ENCODE results near the gene ZCCHC17.

Gene ZCCHC17

GRCh38 chr1:31327381-31327780 is 30.5 kb downstream of the ZCCHC17 start:
- H3K9me3 ChIP-seq (ENCODE audit: insufficient read depth, low read length): no peaks in the 10 kb centered on the region
- no peaks in the 10 kb centered on the region for H3K4me1 ChIP-seq (ENCODE audit: insufficient read depth, insufficient read length)
- H3K27me3 ChIP-seq (ENCODE audit: insufficient read depth, insufficient read length): no peaks in the 10 kb centered on the region
- peaks cover 25% of the 10 kb centered on the region for H3K36me3 ChIP-seq (ENCODE audit: insufficient read depth, insufficient read length, low read length)
- TF ChIP-seq YY1 (IDR thresholded peaks at IDR 0.05; ENCODE audit: insufficient read depth, insufficient read length): no peak
- TF ChIP-seq SUZ12 (IDR thresholded peaks at IDR 0.05; ENCODE audit: extremely low read depth, insufficient read depth, insufficient read length): no peak
- no peak for TF ChIP-seq ZNF274 (IDR thresholded peaks at IDR 0.05; ENCODE audit: low read depth, low read length)
- no peak overlapping the region for H3K4me3 ChIP-seq (ENCODE audit: insufficient read length, low read depth)
- DNase-seq (ENCODE audit: low read depth, low spot score): no peak
- H3K9ac ChIP-seq (ENCODE audit: insufficient read length, low read depth): no peak overlapping the region

- no peaks in the 10 kb centered on the region for H3K27me3 ChIP-seq (ENCODE audit: insufficient read depth, insufficient read length)
- no peaks in the 10 kb centered on the region for H3K4me1 ChIP-seq (ENCODE audit: insufficient read depth, insufficient read length)
- peaks cover 39% of the 10 kb centered on the region for H3K36me3 ChIP-seq (ENCODE audit: insufficient read depth, insufficient read length, low read length)
- no peak for TF ChIP-seq SUZ12 (IDR thresholded peaks at IDR 0.05; ENCODE audit: extremely low read depth, insufficient read depth, insufficient read length)
- TF ChIP-seq YY1 (IDR thresholded peaks at IDR 0.05; ENCODE audit: insufficient read depth, insufficient read length): no peak
- TF ChIP-seq ZNF274 (IDR thresholded peaks at IDR 0.05; ENCODE audit: low read depth, low read length): no peak
- peak; percentile 8 for DNase-seq (ENCODE audit: low read depth, low spot score)
- H3K9me3 ChIP-seq (ENCODE audit: insufficient read depth, low read length): no peaks in the 10 kb centered on the region
- H3K4me3 ChIP-seq (ENCODE audit: insufficient read length, low read depth): no peak overlapping the region
- H3K9ac ChIP-seq (ENCODE audit: insufficient read length, low read depth): no peak overlapping the region
These were observed 38.2 kb downstream of the ZCCHC17 start for GRCh38 chr1:31335007-31335406.

GRCh38 chr1:31336687-31337467 is 40.0 kb downstream of the ZCCHC17 start:
- Histone ChIP-seq H3K4me1 (ENCODE audit: insufficient read depth, insufficient read length) (no peaks in the 10 kb centered on the region), H3K27me3 (ENCODE audit: insufficient read depth, insufficient read length) (no peaks in the 10 kb centered on the region), H3K9me3 (ENCODE audit: insufficient read depth, low read length) (no peaks in the 10 kb centered on the region), H3K4me3 (ENCODE audit: insufficient read length, low read depth) (no peak overlapping the region), H3K9ac (ENCODE audit: insufficient read length, low read depth) (no peak overlapping the region), H3K36me3 (ENCODE audit: insufficient read depth, insufficient read length, low read length) (peaks cover 34% of the 10 kb centered on the region)
- DNase-seq (ENCODE audit: low read depth, low spot score): no peak
- TF ChIP-seq YY1 (IDR thresholded peaks at IDR 0.05; ENCODE audit: insufficient read depth, insufficient read length): no peak
- no peak for TF ChIP-seq ZNF274 (IDR thresholded peaks at IDR 0.05; ENCODE audit: low read depth, low read length)
- TF ChIP-seq SUZ12 (IDR thresholded peaks at IDR 0.05; ENCODE audit: extremely low read depth, insufficient read depth, insufficient read length): no peak

GRCh38 chr1:31344503-31344902 is 47.7 kb downstream of the ZCCHC17 start:
- DNase-seq (ENCODE audit: low read depth, low spot score): no peak
- Histone ChIP-seq H3K9ac (ENCODE audit: insufficient read length, low read depth) (no peak overlapping the region), H3K4me3 (ENCODE audit: insufficient read length, low read depth) (no peak overlapping the region), H3K27me3 (ENCODE audit: insufficient read depth, insufficient read length) (no peaks in the 10 kb centered on the region), H3K9me3 (ENCODE audit: insufficient read depth, low read length) (no peaks in the 10 kb centered on the region), H3K4me1 (ENCODE audit: insufficient read depth, insufficient read length) (no peaks in the 10 kb centered on the region), H3K36me3 (ENCODE audit: insufficient read depth, insufficient read length, low read length) (peaks cover 40% of the 10 kb centered on the region)
- TF ChIP-seq YY1 (IDR thresholded peaks at IDR 0.05; ENCODE audit: insufficient read depth, insufficient read length): no peak
- no peak for TF ChIP-seq SUZ12 (IDR thresholded peaks at IDR 0.05; ENCODE audit: extremely low read depth, insufficient read depth, insufficient read length)
- no peak for TF ChIP-seq ZNF274 (IDR thresholded peaks at IDR 0.05; ENCODE audit: low read depth, low read length)

GRCh38 chr1:31345635-31346034 is 48.8 kb downstream of the ZCCHC17 start:
- Histone ChIP-seq H3K9me3 (ENCODE audit: insufficient read depth, low read length) (no peaks in the 10 kb centered on the region), H3K4me3 (ENCODE audit: insufficient read length, low read depth) (no peak overlapping the region), H3K9ac (ENCODE audit: insufficient read length, low read depth) (no peak overlapping the region), H3K36me3 (ENCODE audit: insufficient read depth, insufficient read length, low read length) (peaks cover 44% of the 10 kb centered on the region), H3K27me3 (ENCODE audit: insufficient read depth, insufficient read length) (no peaks in the 10 kb centered on the region), H3K4me1 (ENCODE audit: insufficient read depth, insufficient read length) (no peaks in the 10 kb centered on the region)
- no peak for DNase-seq (ENCODE audit: low read depth, low spot score)
- no peak for TF ChIP-seq YY1 (IDR thresholded peaks at IDR 0.05; ENCODE audit: insufficient read depth, insufficient read length)
- no peak for TF ChIP-seq ZNF274 (IDR thresholded peaks at IDR 0.05; ENCODE audit: low read depth, low read length)
- TF ChIP-seq SUZ12 (IDR thresholded peaks at IDR 0.05; ENCODE audit: extremely low read depth, insufficient read depth, insufficient read length): no peak

GRCh38 chr1:31346785-31347184 is 50.0 kb downstream of the ZCCHC17 start:
- peaks cover 54% of the 10 kb centered on the region for H3K36me3 ChIP-seq (ENCODE audit: insufficient read depth, insufficient read length, low read length)
- H3K4me1 ChIP-seq (ENCODE audit: insufficient read depth, insufficient read length): no peaks in the 10 kb centered on the region
- TF ChIP-seq ZNF274 (IDR thresholded peaks at IDR 0.05; ENCODE audit: low read depth, low read length) (no peak), SUZ12 (IDR thresholded peaks at IDR 0.05; ENCODE audit: extremely low read depth, insufficient read depth, insufficient read length) (no peak)
- H3K9me3 ChIP-seq (ENCODE audit: insufficient read depth, low read length): no peaks in the 10 kb centered on the region
- H3K4me3 ChIP-seq (ENCODE audit: insufficient read length, low read depth): no peak overlapping the region
- no peak overlapping the region for H3K9ac ChIP-seq (ENCODE audit: insufficient read length, low read depth)
- H3K27me3 ChIP-seq (ENCODE audit: insufficient read depth, insufficient read length): no peaks in the 10 kb centered on the region
- DNase-seq (ENCODE audit: low read depth, low spot score): no peak

- no peak for TF ChIP-seq ZNF274 (IDR thresholded peaks at IDR 0.05; ENCODE audit: low read depth, low read length)
- TF ChIP-seq SUZ12 (IDR thresholded peaks at IDR 0.05; ENCODE audit: extremely low read depth, insufficient read depth, insufficient read length): no peak
- TF ChIP-seq YY1 (IDR thresholded peaks at IDR 0.05; ENCODE audit: insufficient read depth, insufficient read length): no peak
- no peaks in the 10 kb centered on the region for H3K9me3 ChIP-seq (ENCODE audit: insufficient read depth, low read length)
- no peak for DNase-seq (ENCODE audit: low read depth, low spot score)
- H3K4me3 ChIP-seq (ENCODE audit: insufficient read length, low read depth): no peak overlapping the region
- peaks cover 66% of the 10 kb centered on the region for H3K36me3 ChIP-seq (ENCODE audit: insufficient read depth, insufficient read length, low read length)
- no peaks in the 10 kb centered on the region for H3K27me3 ChIP-seq (ENCODE audit: insufficient read depth, insufficient read length)
- H3K9ac ChIP-seq (ENCODE audit: insufficient read length, low read depth): no peak overlapping the region
- H3K4me1 ChIP-seq (ENCODE audit: insufficient read depth, insufficient read length): no peaks in the 10 kb centered on the region
These were observed 51.6 kb downstream of the ZCCHC17 start for GRCh38 chr1:31348449-31348848.

Data from NT2/D1 (cell line).